Omental fat pad (tissue), 4 donors: ENCODE measurements around the gene ADAM19. TPM values are rescaled to one million over a fixed set of nuclear protein-coding genes. Genes with fewer than 3 reads are reported as not detected.
"Not testable (repeated sequence)": the region's sequence is repeated elsewhere in the genome, so short reads cannot be mapped to it uniquely, and the experiment has no call there.

Experiments used
- ATAC-seq: fragments of 150-250 bp; one replicate; pipeline ENCODE4 v1.9.1; 2016; ENCODE audit warnings: mild to moderate bottlenecking, moderate library complexity; ENCODE audit not compliant: low FRiP score
- DNase-seq: peaks from one replicate; pipeline ENCODE4 v3.0.0-alpha.2; 2019; ENCODE audit warnings: low spot score
- CTCF ChIP-seq, 3 donors: fragments of 450-650 bp; IDR thresholded peaks; one replicate each; pipeline ENCODE4 v1.5.1; 2016 to 2017; ENCODE audit warnings: antibody characterized with exemption in 3 of 3, mild to moderate bottlenecking in 3 of 3, moderate library complexity in 2 of 3
- small RNA-seq: library from RNA; depleted of rRNA; stranded (forward); fragments of <200 nt; gene quantifications from one replicate; pipeline ENCODE3, GENCODE V24; 2016
- total RNA-seq, 4 donors: library from RNA; depleted of rRNA; stranded (reverse); fragments of >200 nt; gene quantifications; one replicate each; pipeline ENCODE4 v1.1.0, GENCODE V29; 2016

The ADAM19 gene
- total RNA-seq, 4 donors from 2014 or later: 2.1 to 18.0 (median 9.1) TPM

- TF ChIP-seq CTCF (IDR thresholded peaks at IDR 0.05): peak in 1 of 3 donors; percentile 11
- DNase-seq (no peak), ATAC-seq (peak; percentile 86)
These were observed 143.9 kb downstream of the ADAM19 start for GRCh38 chr5:157431544-157432200.

- DNase-seq, ATAC-seq: not testable (repeated sequence)
These were observed 145.7 kb downstream of the ADAM19 start for GRCh38 chr5:157429920-157430319.

Small RNA genes lying within 50 kb of the gene (small RNA-seq; reads per million reads assigned to genes)
- not detected for gene RNU6-390P

Other genes with a start within 250 kb of the ADAM19 start
- gene NIPAL4, start 115.6 kb downstream of the ADAM19 start, total RNA-seq: 1 to 10 TPM in 1 of 4 donors, under 1 TPM in 2, not detected in 1; 0.63 to 1.2 (median 0.84) TPM
- under 1 TPM in 1 of 4 donors, not detected in 3; 0.12 TPM for gene SOX30, start 76.7 kb upstream of the ADAM19 start, total RNA-seq
- not detected for gene C5orf52, start 95.8 kb upstream of the ADAM19 start, total RNA-seq
- gene THG1L, start 155.6 kb upstream of the ADAM19 start, total RNA-seq: 10 to 100 TPM in 3 of 4 donors, 1 to 10 TPM in 1; 9.8 to 12.1 (median 11.1) TPM
- 1 to 10 TPM; 1.8 to 4.3 (median 2.7) TPM for gene LSM11, start 167.9 kb upstream of the ADAM19 start, total RNA-seq